Measurements from ENCODE around the gene KIRREL2.

DNA sequence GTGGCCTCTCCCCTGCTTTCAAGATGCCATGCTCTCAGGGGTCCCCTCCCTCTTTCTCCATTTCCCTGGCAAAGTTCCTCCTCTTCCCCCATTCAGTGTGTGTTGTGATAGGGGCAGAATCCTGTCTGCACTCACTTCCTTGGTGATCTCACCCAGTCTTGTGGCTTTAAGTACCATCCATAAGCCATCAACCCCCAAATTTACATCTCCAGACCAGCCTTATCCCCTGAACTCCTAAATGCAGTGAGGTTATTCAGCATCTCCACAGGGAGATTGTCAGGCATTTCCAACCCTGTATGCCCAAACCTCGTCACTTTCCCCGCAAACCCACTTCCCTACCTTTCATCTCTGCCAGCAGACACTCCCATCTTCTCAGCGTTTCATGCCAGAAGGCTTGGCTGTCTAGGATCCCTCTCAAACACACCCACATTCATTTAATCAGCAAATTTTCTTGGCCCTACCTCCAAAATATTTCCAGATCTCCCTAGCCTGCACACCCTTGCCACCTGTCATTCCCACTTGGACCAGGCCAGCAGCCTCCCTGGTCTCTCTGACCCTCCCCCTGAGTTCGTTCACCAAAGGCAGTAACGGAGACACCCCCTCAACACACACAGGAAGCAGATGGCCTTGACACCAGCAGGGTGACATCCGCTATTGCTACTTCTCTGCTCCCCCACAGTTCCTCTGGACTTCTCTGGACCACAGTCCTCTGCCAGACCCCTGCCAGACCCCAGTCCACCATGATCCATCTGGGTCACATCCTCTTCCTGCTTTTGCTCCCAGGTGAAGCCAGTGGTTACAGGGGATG lies 45.3 kb downstream of the KIRREL2 start, which contains the start of gene HCST:
- TF ChIP-seq, protein P1, sequence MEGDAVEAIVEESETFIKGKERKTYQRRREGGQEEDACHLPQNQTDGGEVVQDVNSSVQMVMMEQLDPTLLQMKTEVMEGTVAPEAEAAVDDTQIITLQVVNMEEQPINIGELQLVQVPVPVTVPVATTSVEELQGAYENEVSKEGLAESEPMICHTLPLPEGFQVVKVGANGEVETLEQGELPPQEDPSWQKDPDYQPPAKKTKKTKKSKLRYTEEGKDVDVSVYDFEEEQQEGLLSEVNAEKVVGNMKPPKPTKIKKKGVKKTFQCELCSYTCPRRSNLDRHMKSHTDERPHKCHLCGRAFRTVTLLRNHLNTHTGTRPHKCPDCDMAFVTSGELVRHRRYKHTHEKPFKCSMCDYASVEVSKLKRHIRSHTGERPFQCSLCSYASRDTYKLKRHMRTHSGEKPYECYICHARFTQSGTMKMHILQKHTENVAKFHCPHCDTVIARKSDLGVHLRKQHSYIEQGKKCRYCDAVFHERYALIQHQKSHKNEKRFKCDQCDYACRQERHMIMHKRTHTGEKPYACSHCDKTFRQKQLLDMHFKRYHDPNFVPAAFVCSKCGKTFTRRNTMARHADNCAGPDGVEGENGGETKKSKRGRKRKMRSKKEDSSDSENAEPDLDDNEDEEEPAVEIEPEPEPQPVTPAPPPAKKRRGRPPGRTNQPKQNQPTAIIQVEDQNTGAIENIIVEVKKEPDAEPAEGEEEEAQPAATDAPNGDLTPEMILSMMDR (IDR thresholded peaks at IDR 0.05; ENCODE audit: insufficient read depth, low read depth, low read length), result no peak
- TF ChIP-seq EZH2 (IDR thresholded peaks at IDR 0.05; ENCODE audit: insufficient read depth, low read length), result no peak

Data from astrocyte (in vitro differentiated cells and primary cell).